DND-41 (cell line): ENCODE measurements around the gene GPC6.

Experiments used
- EZH2 ChIP-seq: IDR thresholded peaks from 3 replicates; pipeline ENCODE4 v1.6.1; 2012; ENCODE audit warnings: borderline replicate concordance, low read depth, mild to moderate bottlenecking, moderate library complexity, low read length, inconsistent platforms; ENCODE audit not compliant: severe bottlenecking
- TF ChIP-seq, protein P1 (sequence below): IDR thresholded peaks from 2 replicates; pipeline ENCODE4 v1.5.1; 2012; ENCODE audit warnings: borderline replicate concordance, low read length, moderate library complexity, mild to moderate bottlenecking; ENCODE audit not compliant: poor library complexity, severe bottlenecking; ENCODE audit errors: extremely low read depth

DNA sequence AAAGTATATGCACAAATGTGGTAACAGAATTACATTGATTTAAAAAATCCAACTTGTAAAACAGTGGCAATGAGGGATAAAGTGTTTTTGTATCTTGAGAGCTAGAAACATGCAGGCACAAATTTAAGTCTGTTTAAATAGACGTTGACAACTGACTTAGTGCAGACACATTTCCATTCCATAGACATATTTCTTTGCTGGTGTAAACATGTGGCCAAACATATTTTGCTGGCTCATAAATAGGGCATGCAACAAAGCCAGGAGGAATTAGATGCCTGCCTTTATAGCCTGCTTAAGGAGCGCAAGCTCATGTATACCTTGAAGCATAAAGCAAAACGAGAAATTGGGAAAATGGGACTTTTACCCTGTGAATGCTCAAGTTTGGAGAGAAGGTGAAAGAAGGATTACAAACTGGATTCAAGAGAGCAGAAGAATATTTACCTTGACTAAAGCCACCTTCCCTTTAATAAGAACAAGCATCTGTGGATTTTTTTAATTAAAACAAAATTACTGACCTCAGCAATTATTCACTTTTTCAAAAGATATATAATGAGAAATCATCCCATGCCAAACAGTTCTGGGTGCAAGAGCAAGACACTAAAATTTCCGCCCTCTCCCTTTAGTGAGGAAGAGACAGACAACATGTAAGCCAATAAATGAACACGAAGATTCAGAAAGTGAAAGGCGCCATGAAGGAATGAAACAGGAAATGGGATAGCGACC is 1181.9 kb downstream of the GPC6 start:
- no peak for TF ChIP-seq EZH2
- TF ChIP-seq, protein P1, sequence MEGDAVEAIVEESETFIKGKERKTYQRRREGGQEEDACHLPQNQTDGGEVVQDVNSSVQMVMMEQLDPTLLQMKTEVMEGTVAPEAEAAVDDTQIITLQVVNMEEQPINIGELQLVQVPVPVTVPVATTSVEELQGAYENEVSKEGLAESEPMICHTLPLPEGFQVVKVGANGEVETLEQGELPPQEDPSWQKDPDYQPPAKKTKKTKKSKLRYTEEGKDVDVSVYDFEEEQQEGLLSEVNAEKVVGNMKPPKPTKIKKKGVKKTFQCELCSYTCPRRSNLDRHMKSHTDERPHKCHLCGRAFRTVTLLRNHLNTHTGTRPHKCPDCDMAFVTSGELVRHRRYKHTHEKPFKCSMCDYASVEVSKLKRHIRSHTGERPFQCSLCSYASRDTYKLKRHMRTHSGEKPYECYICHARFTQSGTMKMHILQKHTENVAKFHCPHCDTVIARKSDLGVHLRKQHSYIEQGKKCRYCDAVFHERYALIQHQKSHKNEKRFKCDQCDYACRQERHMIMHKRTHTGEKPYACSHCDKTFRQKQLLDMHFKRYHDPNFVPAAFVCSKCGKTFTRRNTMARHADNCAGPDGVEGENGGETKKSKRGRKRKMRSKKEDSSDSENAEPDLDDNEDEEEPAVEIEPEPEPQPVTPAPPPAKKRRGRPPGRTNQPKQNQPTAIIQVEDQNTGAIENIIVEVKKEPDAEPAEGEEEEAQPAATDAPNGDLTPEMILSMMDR = no peak
